Neural cell (in vitro differentiated cells): ENCODE measurements around the gene KLHL14. TPM values are rescaled to one million over a fixed set of nuclear protein-coding genes. Genes with fewer than 3 reads are reported as not detected.

Experiments used
- H2AFZ ChIP-seq: fragments of 200-600, 300-800 bp; sonication (generic), shearing (Covaris generic); 2 replicates; pipeline ENCODE4 v1.6.0; 2014; ENCODE audit warnings: low read depth, mild to moderate bottlenecking, antibody characterized with exemption, low read length, moderate library complexity
- H3F3A ChIP-seq: fragments of 200-600 bp; shearing (Covaris generic); 2 replicates; pipeline ENCODE4 v1.6.1; 2016; ENCODE audit warnings: mild to moderate bottlenecking, moderate library complexity, mixed read lengths, antibody characterized with exemption, low read length; ENCODE audit not compliant: insufficient read depth, poor library complexity, severe bottlenecking
- H3K27ac ChIP-seq: fragments of 200-600, 300-800 bp; sonication (generic), shearing (Covaris generic); 2 replicates; pipeline ENCODE4 v1.5.1; 2014; ENCODE audit warnings: mild to moderate bottlenecking, low read length, moderate library complexity
- H3K27me3 ChIP-seq: fragments of 300-800, 200-600 bp; sonication (generic), shearing (Covaris generic); 2 replicates; pipeline ENCODE4 v1.6.0; 2014; ENCODE audit warnings: mild to moderate bottlenecking, low read depth, low read length, moderate library complexity; ENCODE audit not compliant: insufficient read depth
- H3K36me3 ChIP-seq: fragments of 300-800, 200-600 bp; sonication (generic), shearing (Covaris generic); 2 replicates; pipeline ENCODE4 v1.5.1; 2014; ENCODE audit warnings: mild to moderate bottlenecking, antibody characterized with exemption, low read length, moderate library complexity; ENCODE audit not compliant: insufficient read depth
- H3K4me2 ChIP-seq: fragments of 300-800, 200-600 bp; sonication (generic), shearing (Covaris generic); 2 replicates; pipeline ENCODE4 v1.6.0; 2014; ENCODE audit warnings: mild to moderate bottlenecking, low read length
- H3K4me3 ChIP-seq: fragments of 300-800, 200-600 bp; sonication (generic), shearing (Covaris generic); 2 replicates; pipeline ENCODE4 v1.5.1; 2014; ENCODE audit warnings: mild to moderate bottlenecking, low read length, moderate library complexity
- H3K79me2 ChIP-seq: fragments of 200-600 bp; shearing (Covaris generic); replicated peaks from 2 replicates; pipeline ENCODE4 v1.6.0; 2014; ENCODE audit warnings: mild to moderate bottlenecking, low read length, moderate library complexity; ENCODE audit not compliant: insufficient read depth
- H3K9ac ChIP-seq: fragments of 300-800, 200-600 bp; sonication (generic), shearing (Covaris generic); 2 replicates; pipeline ENCODE4 v1.6.1; 2016; ENCODE audit warnings: mild to moderate bottlenecking, low read length, mixed read lengths
- H3K9me2 ChIP-seq: fragments of 200-600 bp; shearing (Covaris generic); 2 replicates; pipeline ENCODE4 v1.6.1; 2016; ENCODE audit warnings: mild to moderate bottlenecking, low read length, mixed read lengths; ENCODE audit not compliant: insufficient read depth
- H3K9me3 ChIP-seq: fragments of 200-600, 300-800 bp; sonication (generic), shearing (Covaris generic); 2 replicates; pipeline ENCODE4 v1.6.1; 2016; ENCODE audit warnings: mild to moderate bottlenecking, mixed run types, low read length, moderate library complexity, mixed read lengths
- H4K20me1 ChIP-seq: fragments of 200-600 bp; shearing (Covaris generic); 2 replicates; pipeline ENCODE4 v1.6.1; 2016; ENCODE audit warnings: mild to moderate bottlenecking, mixed run types; ENCODE audit not compliant: insufficient read depth
- EP300 ChIP-seq: fragments of 450-650 bp; conservative IDR thresholded peaks from 2 replicates; pipeline ENCODE4 v1.6.1; 2014; ENCODE audit warnings: antibody characterized with exemption, mild to moderate bottlenecking, moderate library complexity; ENCODE audit not compliant: poor library complexity, severe bottlenecking
- EZH2 ChIP-seq: fragments of 200-600, 300-800 bp; shearing (Covaris generic), sonication (generic); IDR thresholded peaks from 2 replicates; pipeline ENCODE4 v1.6.1; 2014; ENCODE audit warnings: antibody characterized with exemption, low read length, borderline replicate concordance, mild to moderate bottlenecking; ENCODE audit not compliant: insufficient read depth, poor library complexity, severe bottlenecking
- MXI1 ChIP-seq: fragments of 450-650 bp; conservative IDR thresholded peaks from 2 replicates; pipeline ENCODE4 v1.6.1; 2014; ENCODE audit warnings: antibody characterized with exemption, mild to moderate bottlenecking; ENCODE audit not compliant: poor library complexity, severe bottlenecking
- POLR2AphosphoS5 ChIP-seq: IDR thresholded peaks from 2 replicates; pipeline ENCODE4 v1.6.1; 2012
- RAD21 ChIP-seq: fragments of 450-650 bp; conservative IDR thresholded peaks from 2 replicates; pipeline ENCODE4 v1.6.1; 2014; ENCODE audit warnings: antibody characterized with exemption, mild to moderate bottlenecking, moderate library complexity
- SMC3 ChIP-seq: fragments of 450-650 bp; conservative IDR thresholded peaks from 2 replicates; pipeline ENCODE4 v1.6.1; 2014; ENCODE audit warnings: antibody characterized with exemption, mild to moderate bottlenecking, moderate library complexity; ENCODE audit not compliant: poor library complexity
- TAF1 ChIP-seq: IDR thresholded peaks from 2 replicates; pipeline ENCODE4 v1.6.1; 2012; ENCODE audit warnings: low read depth
- polyA plus RNA-seq: library from polyadenylated mRNA; depleted of rRNA; stranded (reverse); fragments of >200 nt; gene quantifications from 2 replicates; pipeline ENCODE4 v1.2.3, GENCODE V29; 2014
- TF ChIP-seq, protein P1 (sequence below): IDR thresholded peaks from 2 replicates; pipeline ENCODE4 v1.6.1; 2012; ENCODE audit warnings: borderline replicate concordance
- TF ChIP-seq, protein P2 (sequence below): fragments of 450-650 bp; IDR thresholded peaks from 2 replicates; pipeline ENCODE4 v1.5.1; 2014; ENCODE audit warnings: antibody characterized with exemption, mild to moderate bottlenecking, moderate library complexity; ENCODE audit not compliant: poor library complexity, severe bottlenecking

Gene KLHL14
- polyA plus RNA-seq, 1 donor from 2014 or later = 0.33 TPM

GRCh38 chr18:32764611-32765244 lies 8.1 kb downstream of the KLHL14 start:
- Histone ChIP-seq H3K4me3 (no peak overlapping the region), H3K36me3 (no peaks in the 10 kb centered on the region), H3K9me3 (no peaks in the 10 kb centered on the region), H2AFZ (no peak overlapping the region), H3K9me2 (no peaks in the 10 kb centered on the region), H3K79me2 (no peaks in the 10 kb centered on the region), H3K4me2 (no peak overlapping the region), H3K27ac (no peak overlapping the region), H3F3A (no peaks in the 10 kb centered on the region), H3K27me3 (peaks cover 26% of the 10 kb centered on the region), H4K20me1 (no peaks in the 10 kb centered on the region), H3K9ac (no peak overlapping the region)
- TF ChIP-seq, protein P1, sequence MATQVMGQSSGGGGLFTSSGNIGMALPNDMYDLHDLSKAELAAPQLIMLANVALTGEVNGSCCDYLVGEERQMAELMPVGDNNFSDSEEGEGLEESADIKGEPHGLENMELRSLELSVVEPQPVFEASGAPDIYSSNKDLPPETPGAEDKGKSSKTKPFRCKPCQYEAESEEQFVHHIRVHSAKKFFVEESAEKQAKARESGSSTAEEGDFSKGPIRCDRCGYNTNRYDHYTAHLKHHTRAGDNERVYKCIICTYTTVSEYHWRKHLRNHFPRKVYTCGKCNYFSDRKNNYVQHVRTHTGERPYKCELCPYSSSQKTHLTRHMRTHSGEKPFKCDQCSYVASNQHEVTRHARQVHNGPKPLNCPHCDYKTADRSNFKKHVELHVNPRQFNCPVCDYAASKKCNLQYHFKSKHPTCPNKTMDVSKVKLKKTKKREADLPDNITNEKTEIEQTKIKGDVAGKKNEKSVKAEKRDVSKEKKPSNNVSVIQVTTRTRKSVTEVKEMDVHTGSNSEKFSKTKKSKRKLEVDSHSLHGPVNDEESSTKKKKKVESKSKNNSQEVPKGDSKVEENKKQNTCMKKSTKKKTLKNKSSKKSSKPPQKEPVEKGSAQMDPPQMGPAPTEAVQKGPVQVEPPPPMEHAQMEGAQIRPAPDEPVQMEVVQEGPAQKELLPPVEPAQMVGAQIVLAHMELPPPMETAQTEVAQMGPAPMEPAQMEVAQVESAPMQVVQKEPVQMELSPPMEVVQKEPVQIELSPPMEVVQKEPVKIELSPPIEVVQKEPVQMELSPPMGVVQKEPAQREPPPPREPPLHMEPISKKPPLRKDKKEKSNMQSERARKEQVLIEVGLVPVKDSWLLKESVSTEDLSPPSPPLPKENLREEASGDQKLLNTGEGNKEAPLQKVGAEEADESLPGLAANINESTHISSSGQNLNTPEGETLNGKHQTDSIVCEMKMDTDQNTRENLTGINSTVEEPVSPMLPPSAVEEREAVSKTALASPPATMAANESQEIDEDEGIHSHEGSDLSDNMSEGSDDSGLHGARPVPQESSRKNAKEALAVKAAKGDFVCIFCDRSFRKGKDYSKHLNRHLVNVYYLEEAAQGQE = no peak
- TF ChIP-seq RAD21 (no peak), TAF1 (no peak), POLR2AphosphoS5 (no peak), SMC3 (no peak), MXI1 (no peak), EZH2 (no peak), EP300 (no peak)
- TF ChIP-seq, protein P2, sequence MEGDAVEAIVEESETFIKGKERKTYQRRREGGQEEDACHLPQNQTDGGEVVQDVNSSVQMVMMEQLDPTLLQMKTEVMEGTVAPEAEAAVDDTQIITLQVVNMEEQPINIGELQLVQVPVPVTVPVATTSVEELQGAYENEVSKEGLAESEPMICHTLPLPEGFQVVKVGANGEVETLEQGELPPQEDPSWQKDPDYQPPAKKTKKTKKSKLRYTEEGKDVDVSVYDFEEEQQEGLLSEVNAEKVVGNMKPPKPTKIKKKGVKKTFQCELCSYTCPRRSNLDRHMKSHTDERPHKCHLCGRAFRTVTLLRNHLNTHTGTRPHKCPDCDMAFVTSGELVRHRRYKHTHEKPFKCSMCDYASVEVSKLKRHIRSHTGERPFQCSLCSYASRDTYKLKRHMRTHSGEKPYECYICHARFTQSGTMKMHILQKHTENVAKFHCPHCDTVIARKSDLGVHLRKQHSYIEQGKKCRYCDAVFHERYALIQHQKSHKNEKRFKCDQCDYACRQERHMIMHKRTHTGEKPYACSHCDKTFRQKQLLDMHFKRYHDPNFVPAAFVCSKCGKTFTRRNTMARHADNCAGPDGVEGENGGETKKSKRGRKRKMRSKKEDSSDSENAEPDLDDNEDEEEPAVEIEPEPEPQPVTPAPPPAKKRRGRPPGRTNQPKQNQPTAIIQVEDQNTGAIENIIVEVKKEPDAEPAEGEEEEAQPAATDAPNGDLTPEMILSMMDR = no peak

GRCh38 chr18:32763293-32763692 lies 9.5 kb downstream of the KLHL14 start:
- Histone ChIP-seq H3F3A (no peaks in the 10 kb centered on the region), H3K79me2 (no peaks in the 10 kb centered on the region), H3K36me3 (no peaks in the 10 kb centered on the region), H3K9me2 (no peaks in the 10 kb centered on the region), H3K27me3 (peaks cover 11% of the 10 kb centered on the region), H3K4me3 (no peak overlapping the region), H2AFZ (no peak overlapping the region), H3K4me2 (no peak overlapping the region), H3K9me3 (no peaks in the 10 kb centered on the region), H3K27ac (no peak overlapping the region), H3K9ac (no peak overlapping the region), H4K20me1 (no peaks in the 10 kb centered on the region)
- no peak for TF ChIP-seq EZH2
- TF ChIP-seq, protein P1 = no peak
- no peak for TF ChIP-seq TAF1
- no peak for TF ChIP-seq EP300
- no peak for TF ChIP-seq POLR2AphosphoS5
- TF ChIP-seq MXI1 = no peak
